GM21381 (cell line): ENCODE data around the gene EIF3B.
"Not testable (repeated sequence)": the region's sequence is repeated elsewhere in the genome, so short reads cannot be mapped to it uniquely, and the experiment has no call there.

Experiments
- ATAC-seq: cut with Tn5 transposase; IDR thresholded peaks from one replicate; pipeline ENCODE4 v1.9.1; 2021; ENCODE audit warnings: mild to moderate bottlenecking, moderate library complexity; ENCODE audit not compliant: unreplicated experiment

EIF3B gene

GRCh38 chr7:2354186-2354938 lies at the start of gene EIF3B:
Gene EIF3B, plus strand, starts transcription at chr7:2354827. Its CDS starts 95 bp downstream, at chr7:2354922.
- peak; percentile 76 for ATAC-seq

- ATAC-seq = not testable (repeated sequence)
Observed at GRCh38 chr7:2305258-2305657, 49.4 kb upstream of the EIF3B start.

- ATAC-seq = no peak
Observed at GRCh38 chr7:2306688-2307087, 47.9 kb upstream of the EIF3B start.

DNA sequence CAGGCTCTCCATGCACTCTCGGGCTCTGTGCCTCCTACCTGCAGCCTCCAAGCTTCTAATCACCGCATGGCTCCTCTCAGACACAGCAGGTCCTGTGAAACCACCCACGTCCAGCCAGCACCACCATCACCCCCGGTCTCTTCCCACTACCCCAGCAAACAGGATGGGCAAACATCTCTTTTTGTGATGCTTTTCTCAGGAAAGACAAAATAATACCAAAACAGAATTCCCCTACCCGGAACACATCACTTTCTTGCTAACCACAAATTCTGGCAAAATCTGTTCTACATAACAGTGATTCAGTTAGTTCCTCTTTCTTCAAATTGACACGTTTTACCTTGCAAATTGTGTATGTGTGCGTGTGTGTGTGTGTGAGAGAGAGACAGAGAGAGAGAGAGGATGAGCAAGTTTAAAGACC lies 46.9 kb upstream of the EIF3B start:
- peak; percentile 39 for ATAC-seq

- no peak for ATAC-seq
Observed at GRCh38 chr7:2309889-2310331, 44.7 kb upstream of the EIF3B start.

DNA sequence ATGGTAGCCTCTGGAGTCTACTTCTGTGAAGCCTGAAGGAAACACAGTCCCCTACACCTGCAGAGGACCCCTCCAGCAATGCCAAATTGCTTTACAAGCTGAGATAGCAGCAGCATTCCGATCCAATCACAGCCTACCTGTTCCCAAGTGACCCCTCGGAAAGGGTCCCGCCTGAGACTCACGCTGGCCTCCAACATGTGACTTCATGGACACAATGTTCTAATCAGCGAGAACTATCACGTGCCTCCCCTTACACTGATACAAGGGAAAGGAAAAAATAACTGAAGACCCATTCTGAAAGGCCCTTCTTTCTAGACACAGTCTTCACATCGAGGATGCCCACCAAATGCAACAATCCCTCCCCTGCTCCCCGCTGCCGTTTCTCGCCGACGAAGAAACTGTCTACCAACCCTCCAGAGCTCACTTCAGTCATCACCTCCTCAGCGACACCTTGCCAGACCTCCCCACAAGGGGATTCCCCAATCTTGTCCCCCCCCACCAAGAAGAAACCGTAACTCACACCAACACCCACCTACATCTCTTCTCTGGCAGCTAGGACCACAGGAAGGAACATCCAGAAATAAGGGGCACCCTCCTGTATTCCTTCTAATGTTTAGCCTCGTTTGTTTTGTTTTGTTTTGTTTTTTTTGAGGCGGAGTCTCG lies 42.2 kb upstream of the EIF3B start:
- no peak for ATAC-seq

GRCh38 chr7:2313450-2314208 lies 41.0 kb upstream of the EIF3B start:
- peak; percentile 7 for ATAC-seq

DNA sequence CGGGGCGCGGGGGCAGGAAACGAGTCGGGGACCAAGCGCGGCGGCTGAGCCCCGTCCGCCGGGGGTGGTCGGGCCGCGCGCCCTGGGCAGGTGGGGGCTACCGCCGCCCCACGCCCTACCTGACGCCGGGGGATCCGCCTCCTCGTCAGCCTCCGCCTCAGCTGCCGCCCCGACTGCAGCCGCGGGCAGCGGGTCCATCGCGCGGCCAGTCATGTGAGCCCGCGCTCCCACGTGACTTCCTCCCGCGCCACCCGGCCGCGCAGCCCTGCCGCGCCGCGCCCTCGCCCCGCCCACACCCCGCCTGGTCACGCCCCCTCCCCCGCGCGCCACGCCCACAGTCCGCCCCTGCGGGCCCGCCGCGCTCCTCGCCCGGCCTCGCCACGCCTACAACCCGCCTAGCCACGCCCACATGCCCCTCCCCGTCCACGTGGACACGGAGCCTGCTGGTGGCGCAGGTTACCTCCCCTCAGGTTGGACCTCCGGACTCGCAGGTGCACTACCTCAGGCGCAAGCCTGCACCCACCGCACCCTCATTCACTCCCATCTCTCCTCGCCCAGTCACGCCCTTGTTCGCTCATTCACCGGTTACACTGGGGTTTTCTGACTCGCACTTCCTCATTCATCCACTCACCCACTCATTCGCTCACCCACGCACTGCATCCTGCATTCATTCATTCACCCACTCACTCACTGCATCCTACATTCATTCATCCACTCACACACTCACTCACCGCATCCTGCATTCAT lies 40.2 kb upstream of the EIF3B start, which contains the start of gene SNX8:
Gene SNX8, minus strand, starts transcription at position 233 of the 747 bp plus-strand sequence. Its CDS starts 20 bp downstream, at position 213.
- peak; percentile 79 for ATAC-seq

DNA sequence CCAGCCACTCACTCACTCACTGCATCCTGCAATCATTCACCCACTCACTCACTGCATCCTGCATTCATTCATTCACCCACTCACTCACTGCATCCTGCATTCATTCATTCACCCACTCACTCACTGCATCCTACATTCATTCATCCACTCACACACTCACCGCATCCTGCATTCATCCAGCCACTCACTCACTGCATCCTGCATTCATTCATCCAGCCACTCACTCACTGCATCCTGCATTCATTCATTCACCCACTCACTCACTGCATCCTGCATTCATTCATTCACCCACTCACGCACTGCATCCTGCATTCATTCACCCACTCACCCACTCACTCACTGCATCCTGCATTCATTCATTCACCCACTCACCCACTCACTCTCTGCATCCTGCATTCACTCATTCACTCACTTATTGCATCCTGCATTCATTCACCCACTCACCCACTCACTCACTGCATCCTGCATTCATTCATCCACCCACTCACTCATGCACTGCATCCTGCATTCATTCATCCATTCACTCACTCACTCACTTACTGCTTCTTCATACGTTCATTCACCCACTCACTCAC lies 39.6 kb upstream of the EIF3B start:
- not testable (repeated sequence) for ATAC-seq

DNA sequence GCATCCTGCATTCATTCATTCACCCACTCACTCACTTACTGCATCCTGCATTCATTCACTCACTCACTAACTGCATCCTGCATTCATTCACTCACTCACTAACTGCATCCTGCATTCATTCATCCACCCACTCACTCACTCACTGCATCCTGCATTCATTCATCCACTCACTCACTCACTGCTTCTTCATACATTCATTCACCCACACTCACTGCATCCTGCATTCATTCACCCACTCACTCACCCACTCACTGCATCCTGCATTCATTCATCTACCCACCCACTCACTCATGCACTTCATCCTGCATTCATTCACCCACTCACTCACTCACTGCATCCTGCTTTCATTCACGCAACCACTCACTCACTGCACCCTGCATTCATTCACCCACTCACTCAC lies 38.8 kb upstream of the EIF3B start:
- ATAC-seq = no peak

GRCh38 chr7:2316578-2316977 lies 38.0 kb upstream of the EIF3B start:
- ATAC-seq = no peak

DNA sequence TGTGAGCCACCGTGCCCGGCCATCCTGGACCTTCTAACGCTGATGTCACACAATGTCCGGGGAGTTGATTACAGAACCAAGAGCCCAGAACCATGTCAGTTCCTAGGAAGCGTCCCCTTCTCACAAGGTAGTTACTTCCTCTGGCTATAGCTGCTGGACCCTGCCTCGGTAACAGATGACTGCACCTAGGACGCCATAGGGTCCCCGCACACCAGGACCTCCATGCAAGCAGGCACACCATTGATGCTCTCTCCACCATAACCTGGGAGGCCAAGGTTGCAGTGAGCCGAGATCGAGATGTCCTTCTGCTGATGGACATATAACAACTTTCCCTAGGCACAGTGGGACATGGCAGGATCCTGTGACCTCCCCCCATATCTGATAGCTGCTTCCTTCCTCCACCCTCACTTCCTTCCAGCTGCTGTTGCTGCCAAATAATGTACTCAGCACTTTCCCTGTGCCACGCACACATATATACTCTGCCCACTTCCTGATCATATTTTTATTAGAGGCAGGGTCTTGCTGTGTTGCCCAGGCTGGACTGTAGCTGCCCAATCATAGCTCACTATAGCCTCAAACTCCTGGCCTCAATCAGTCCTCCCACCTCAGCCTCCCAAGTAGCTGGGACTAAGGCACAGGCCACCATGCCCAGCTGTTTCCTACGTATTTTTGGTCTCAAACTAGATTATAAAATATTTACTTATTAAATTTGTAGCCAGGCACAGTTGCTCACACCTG lies 36.9 kb upstream of the EIF3B start:
- no peak for ATAC-seq

DNA sequence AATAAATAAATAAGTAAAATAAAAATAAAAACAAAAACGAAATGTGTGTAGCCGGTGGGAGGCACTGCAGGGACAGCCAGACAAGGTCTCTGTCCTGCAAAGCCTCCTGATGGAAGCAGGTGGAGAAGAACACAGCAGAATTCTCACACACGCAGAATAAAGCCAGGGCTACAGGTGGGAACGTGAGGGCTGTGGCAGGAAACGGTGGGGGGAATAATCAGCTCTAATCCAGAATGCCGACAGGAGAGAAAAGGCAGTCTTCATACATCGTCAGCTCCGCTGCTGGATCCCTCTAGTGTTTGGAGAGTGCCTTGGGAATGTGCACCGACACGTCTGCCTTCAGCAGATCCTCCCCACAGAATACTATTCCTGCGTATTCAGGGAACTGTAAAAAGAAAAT lies 33.6 kb upstream of the EIF3B start:
- no peak for ATAC-seq

- ATAC-seq = no peak
Observed at GRCh38 chr7:2325162-2325561, 29.5 kb upstream of the EIF3B start.

DNA sequence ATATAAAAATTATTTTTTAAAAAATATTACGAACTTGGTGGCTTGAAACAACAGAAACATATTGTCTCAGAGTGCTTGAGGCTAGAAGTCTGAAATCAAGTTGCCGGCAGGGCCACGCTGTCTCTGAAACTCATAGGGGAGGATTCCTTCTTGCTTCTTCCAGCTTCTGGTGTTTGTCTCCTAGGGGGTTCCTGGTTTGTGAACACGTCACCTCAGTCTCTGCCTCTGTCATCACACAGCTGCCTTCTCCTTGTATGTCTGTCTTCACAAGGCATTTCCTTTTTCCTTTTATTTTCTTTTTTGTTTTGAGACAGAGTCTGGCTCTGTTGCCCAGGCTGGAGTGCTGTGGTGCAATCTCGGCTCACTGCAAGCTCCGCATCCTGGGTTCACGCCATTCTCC lies 27.7 kb upstream of the EIF3B start:
- no peak for ATAC-seq

DNA sequence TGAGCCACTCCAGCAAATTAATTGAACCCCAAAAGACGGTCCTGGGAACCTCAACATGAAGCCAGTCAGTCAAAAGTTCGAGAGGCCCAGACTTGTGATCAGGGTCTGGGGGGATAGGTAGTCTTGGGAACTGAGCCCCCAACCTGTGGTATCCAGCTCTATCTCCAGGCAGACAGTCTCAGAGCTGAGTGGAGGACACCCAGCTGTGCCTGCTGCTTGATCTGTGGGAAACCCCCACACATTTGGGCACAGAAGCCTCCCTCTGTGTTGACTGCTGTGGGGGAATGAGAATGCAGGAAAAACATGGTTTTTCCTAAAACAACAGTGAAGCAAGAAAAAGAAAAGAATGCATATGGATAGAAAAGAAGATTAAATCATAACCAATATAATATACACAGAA lies 24.1 kb upstream of the EIF3B start:
- ATAC-seq = no peak

DNA sequence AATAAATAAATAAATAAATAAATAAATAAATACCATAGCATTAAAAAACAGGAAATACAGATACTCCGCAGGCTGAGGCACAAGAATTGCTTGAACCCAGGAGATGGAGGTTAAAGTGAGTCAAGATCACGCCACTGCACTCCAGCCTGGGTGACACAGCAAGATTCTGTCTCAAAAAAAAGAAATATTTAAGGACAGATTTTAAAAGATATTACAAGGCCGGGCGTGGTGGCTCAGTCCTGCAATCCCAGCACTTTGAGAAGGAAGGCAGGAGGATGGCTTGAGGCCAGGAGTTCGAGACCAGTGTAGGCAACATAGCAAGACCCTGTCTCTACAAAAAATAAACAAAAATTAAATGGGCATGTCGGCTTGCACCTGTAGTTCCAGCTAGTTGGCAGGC lies 22.9 kb upstream of the EIF3B start:
- ATAC-seq = no peak

DNA sequence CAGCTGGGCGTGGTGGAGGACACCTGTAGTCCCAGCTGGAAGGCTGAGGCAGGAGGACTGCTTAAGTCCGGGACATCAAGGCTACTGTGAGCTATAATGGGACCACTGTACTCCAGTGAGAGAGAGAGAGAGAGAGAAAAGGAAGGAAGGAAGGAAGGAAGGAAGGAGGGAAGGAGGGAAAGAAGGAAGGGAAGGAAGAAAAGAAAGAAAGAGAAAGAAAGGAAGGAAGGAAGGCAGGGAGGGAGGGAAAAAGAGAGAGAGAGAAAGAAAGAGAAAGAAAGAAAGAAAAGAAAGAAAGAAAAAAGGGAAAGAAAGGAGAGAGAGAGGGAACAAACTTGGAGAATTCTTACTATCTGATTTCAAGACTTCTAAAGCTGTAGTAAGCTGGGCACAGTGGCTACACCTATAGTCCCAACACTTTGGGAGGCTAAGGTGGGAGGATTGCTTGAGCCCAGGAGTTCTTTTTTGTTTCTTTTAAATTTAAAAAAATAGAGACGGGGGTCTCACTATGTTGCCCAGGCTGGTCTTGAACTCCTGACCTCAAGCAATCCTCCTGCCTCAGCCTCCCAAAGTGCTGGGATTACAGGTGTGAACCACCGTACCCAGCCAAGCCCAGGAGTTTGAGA lies 21.9 kb upstream of the EIF3B start:
- not testable (repeated sequence) for ATAC-seq

- no peak for ATAC-seq
Observed at GRCh38 chr7:2336626-2337299, 17.9 kb upstream of the EIF3B start.
